Upper lobe of left lung (tissue), 6 donors: ENCODE results near the gene SZT2. TPM values are rescaled to one million over a fixed set of nuclear protein-coding genes. Genes with fewer than 3 reads are reported as not detected.
A peak's percentile ranks its signal among the peaks of the same experiment; 100 is the strongest.
"Not testable (repeated sequence)": the region's sequence is repeated elsewhere in the genome, so short reads cannot be mapped to it uniquely, and the experiment has no call there.

Experiments
- ATAC-seq, 2 donors: fragments of 200-7000 bp; cut with Tn5 transposase; one replicate each; pipeline ENCODE4 v1.9.1; 2022; ENCODE audit warnings: mild to moderate bottlenecking in 2 of 2, moderate library complexity in 2 of 2; ENCODE audit not compliant: low FRiP score in 2 of 2
- DNase-seq, 2 donors: peaks; one replicate each; pipeline ENCODE4 v3.0.0-alpha.2; 2019 to 2020
- H3K27ac ChIP-seq, 4 donors: fragments of 200-600 bp; sonication (generic); one replicate each; pipeline ENCODE4 v1.5.1; 2016 to 2019
- H3K27me3 ChIP-seq, 4 donors: fragments of 200-600 bp; sonication (generic); one replicate each; pipeline ENCODE4 v1.5.1; 2017 to 2019
- H3K36me3 ChIP-seq, 4 donors: fragments of 200-600 bp; sonication (generic); one replicate each; pipeline ENCODE4 v1.5.1; 2016 to 2019
- H3K4me1 ChIP-seq, 4 donors: fragments of 200-600 bp; sonication (generic); one replicate each; pipeline ENCODE4 v1.5.1; 2018 to 2019
- H3K4me3 ChIP-seq, 4 donors: fragments of 200-600 bp; sonication (generic); one replicate each; pipeline ENCODE4 v1.5.1; 2017 to 2019; ENCODE audit warnings: mild to moderate bottlenecking in 2 of 4, moderate library complexity in 1 of 4
- H3K9me3 ChIP-seq, 4 donors: fragments of 200-600 bp; sonication (generic); one replicate each; pipeline ENCODE4 v1.5.1; 2018 to 2019
- EP300 ChIP-seq, 4 donors: sonication (generic); formaldehyde crosslinking; IDR thresholded peaks; one replicate each; pipeline ENCODE4 v1.5.1; 2017; ENCODE audit warnings: antibody characterized with exemption in 4 of 4, control low read depth in 2 of 4
- POLR2A ChIP-seq, 4 donors: fragments of 450-650 bp; IDR thresholded peaks; one replicate each; pipeline ENCODE4 v1.5.1; 2016 to 2017; ENCODE audit warnings: antibody characterized with exemption in 4 of 4, mild to moderate bottlenecking in 2 of 4
- POLR2AphosphoS5 ChIP-seq, 2 donors: sonication (generic); formaldehyde crosslinking; IDR thresholded peaks; one replicate each; pipeline ENCODE4 v1.5.1; 2017; ENCODE audit warnings: antibody characterized with exemption in 2 of 2
- WGBS, 2 donors: methylation state at CpG; one replicate each; pipeline ENCODE4 v1.1.5; 2017 to 2018; 5-methylcytosine and 5-hydroxymethylcytosine counted together
- total RNA-seq, 6 donors: library from RNA; depleted of rRNA in 4 of 6; stranded (reverse); fragments of >200 nt in 4 of 6; gene quantifications; one replicate each; pipeline versions ENCODE4 v1.1.0 to v1.2.1, GENCODE V29; 2016 to 2021
- TF ChIP-seq, protein P1 (sequence below), 6 experiments: fragments of 450-650 bp in 4 of 6; fragments of 200-600 bp in 2 of 6; sonication (generic) in 2 of 6; IDR thresholded peaks; one replicate each; pipeline ENCODE4 v1.5.1; 2016 to 2019; ENCODE audit warnings: antibody characterized with exemption in 6 of 6
- donor health status: DM: no; HTN: no; CAD: no; lungs with moderate emphysema.
- donor health status: DM: no; HTN: yes; CAD: no; lungs with severe emphysema.

The SZT2 gene
- total RNA-seq, 6 donors from 2014 or later: 33.3 to 184 (median 57.0) TPM

DNA sequence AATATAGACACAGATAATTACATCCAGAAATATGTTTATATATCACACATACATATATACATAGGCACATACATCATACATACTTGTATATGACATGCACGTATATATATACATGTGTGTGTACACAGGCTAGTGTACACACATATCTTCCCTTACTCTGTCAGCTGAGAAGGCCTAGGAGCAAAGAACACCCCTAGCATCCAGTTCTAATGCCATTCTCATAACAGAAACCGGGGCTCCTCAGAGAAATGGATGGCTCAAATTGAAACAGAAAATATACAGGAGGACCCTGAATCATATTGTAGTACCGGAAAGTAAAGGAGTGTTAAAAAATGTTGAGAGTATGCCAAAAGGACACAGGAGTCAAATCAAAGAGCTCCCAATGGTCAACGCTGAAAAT is 83.8 kb downstream of the SZT2 start:
- peaks cover 0 to 2% (median 0%) of the 10 kb centered on the region in 4 donors for H3K4me1 ChIP-seq
- WGBS, 2 donors: 70 to 78% methylated on average over 4 of the region's 4 CpGs
- no peak overlapping the region for H3K4me3 ChIP-seq
- TF ChIP-seq POLR2AphosphoS5 (IDR thresholded peaks at IDR 0.05) (no peak), POLR2A (IDR thresholded peaks at IDR 0.05) (no peak), EP300 (IDR thresholded peaks at IDR 0.05) (no peak)
- TF ChIP-seq, protein P1, sequence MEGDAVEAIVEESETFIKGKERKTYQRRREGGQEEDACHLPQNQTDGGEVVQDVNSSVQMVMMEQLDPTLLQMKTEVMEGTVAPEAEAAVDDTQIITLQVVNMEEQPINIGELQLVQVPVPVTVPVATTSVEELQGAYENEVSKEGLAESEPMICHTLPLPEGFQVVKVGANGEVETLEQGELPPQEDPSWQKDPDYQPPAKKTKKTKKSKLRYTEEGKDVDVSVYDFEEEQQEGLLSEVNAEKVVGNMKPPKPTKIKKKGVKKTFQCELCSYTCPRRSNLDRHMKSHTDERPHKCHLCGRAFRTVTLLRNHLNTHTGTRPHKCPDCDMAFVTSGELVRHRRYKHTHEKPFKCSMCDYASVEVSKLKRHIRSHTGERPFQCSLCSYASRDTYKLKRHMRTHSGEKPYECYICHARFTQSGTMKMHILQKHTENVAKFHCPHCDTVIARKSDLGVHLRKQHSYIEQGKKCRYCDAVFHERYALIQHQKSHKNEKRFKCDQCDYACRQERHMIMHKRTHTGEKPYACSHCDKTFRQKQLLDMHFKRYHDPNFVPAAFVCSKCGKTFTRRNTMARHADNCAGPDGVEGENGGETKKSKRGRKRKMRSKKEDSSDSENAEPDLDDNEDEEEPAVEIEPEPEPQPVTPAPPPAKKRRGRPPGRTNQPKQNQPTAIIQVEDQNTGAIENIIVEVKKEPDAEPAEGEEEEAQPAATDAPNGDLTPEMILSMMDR (IDR thresholded peaks at IDR 0.05): no peak
- H3K9me3 ChIP-seq: no peaks in the 10 kb centered on the region
- no peak overlapping the region for H3K27ac ChIP-seq
- no peaks in the 10 kb centered on the region for H3K27me3 ChIP-seq
- DNase-seq (no peak), ATAC-seq (no peak)
- no peaks in the 10 kb centered on the region for H3K36me3 ChIP-seq

DNA sequence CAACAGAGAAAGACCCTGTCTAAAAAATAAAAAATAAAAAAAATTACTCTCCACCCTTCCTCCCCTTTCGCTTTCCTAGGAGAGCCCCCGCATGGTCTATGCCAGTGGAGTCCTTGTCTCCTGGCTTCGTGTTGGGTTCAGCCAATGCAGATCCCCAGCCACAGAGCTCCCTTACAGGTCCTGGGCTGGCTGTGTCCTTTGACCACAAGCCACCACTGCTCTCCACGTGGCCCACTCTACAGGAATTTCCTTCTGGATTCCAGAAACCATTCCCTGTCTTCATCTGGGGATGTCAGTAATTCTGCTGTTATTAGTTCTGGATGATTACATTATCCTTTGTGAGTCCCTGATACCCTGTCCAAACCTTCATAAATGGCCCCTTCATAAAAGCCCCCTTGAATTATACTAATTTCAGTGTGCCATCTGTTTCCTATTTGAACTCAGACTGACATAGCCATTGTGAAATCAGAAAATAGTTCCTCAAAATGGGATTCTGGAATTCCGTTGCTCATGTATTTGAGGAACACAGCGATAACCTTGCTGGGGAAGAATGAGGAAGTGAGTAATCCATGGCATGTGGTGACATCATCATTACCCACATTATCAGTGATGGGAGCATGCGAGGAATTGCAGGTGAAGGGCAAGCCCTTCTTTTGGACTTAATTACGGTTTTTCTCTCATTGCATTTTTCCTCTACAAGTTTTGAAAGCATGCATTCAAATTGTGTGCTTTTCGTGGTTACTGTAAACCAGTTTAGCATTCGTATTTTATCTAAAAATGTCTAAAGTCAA is 86.1 kb downstream of the SZT2 start:
- H3K36me3 ChIP-seq, H3K4me3 ChIP-seq, DNase-seq, H3K27me3 ChIP-seq, H3K4me1 ChIP-seq, H3K9me3 ChIP-seq, H3K27ac ChIP-seq: not testable (repeated sequence)
- 50 to 64% methylated on average over 10 of the region's 10 CpGs for WGBS, 2 donors
- ATAC-seq: peak in 1 of 2 donors; percentile 52

DNA sequence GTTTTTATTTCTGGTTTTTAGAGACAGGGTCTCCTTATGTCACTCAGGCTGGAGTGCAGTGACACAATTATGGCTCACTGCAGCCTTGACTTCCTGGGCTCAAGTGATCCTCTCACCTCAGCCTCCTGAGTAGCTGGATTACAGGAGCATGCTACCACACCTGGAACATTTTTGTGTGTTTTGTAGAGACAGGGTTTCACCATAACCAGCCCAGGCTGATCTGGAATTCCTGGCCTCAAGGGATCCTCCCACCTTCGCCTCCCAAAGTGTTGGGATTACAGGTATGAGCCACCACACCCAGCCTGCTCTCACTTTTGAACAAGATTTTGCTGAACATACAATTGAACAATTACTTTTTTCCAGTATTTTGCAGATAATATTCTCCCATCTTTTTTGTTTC is 88.0 kb downstream of the SZT2 start:
- H3K4me3 ChIP-seq: no peak overlapping the region
- no peaks in the 10 kb centered on the region for H3K9me3 ChIP-seq
- no peak for DNase-seq
- ATAC-seq: no peak
- WGBS, 2 donors: 100% methylated on average over 1 of the region's 1 CpG
- H3K4me1 ChIP-seq: peaks cover 0 to 2% (median 0%) of the 10 kb centered on the region in 4 donors
- H3K27ac ChIP-seq: no peak overlapping the region
- H3K27me3 ChIP-seq: no peaks in the 10 kb centered on the region
- no peaks in the 10 kb centered on the region for H3K36me3 ChIP-seq
- TF ChIP-seq POLR2A (IDR thresholded peaks at IDR 0.05): no peak
- no peak for TF ChIP-seq EP300 (IDR thresholded peaks at IDR 0.05)
- no peak for TF ChIP-seq POLR2AphosphoS5 (IDR thresholded peaks at IDR 0.05)
- TF ChIP-seq, protein P1 (IDR thresholded peaks at IDR 0.05): no peak

DNA sequence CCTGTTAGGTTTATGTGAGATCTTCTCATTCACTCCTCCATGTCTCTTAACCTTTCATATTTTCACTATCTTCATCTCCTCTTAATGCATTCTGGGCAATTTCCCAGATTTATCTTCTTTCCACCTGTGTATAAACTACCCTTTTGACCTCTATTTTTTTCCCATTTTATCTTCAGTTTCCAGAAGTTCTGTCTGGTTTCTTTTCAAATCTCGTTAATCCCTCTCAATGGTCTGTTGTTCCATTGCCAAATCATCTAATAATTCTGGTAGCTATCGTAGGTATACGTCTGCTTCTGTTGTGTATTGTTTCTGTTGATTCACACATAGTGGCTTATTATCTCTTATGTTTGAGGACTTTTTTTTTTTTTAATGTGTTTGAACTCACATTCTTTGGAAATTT is 89.7 kb downstream of the SZT2 start:
- DNase-seq (no peak), ATAC-seq (no peak)
- H3K36me3 ChIP-seq: no peaks in the 10 kb centered on the region
- peaks cover 0 to 2% (median 0%) of the 10 kb centered on the region in 4 donors for H3K4me1 ChIP-seq
- TF ChIP-seq POLR2A (IDR thresholded peaks at IDR 0.05) (no peak), EP300 (IDR thresholded peaks at IDR 0.05) (no peak), POLR2AphosphoS5 (IDR thresholded peaks at IDR 0.05) (no peak)
- TF ChIP-seq, protein P1 (IDR thresholded peaks at IDR 0.05): no peak
- no peaks in the 10 kb centered on the region for H3K27me3 ChIP-seq
- H3K4me3 ChIP-seq: no peak overlapping the region
- no peaks in the 10 kb centered on the region for H3K9me3 ChIP-seq
- 70 to 83% methylated on average over 3 of the region's 3 CpGs for WGBS, 2 donors
- H3K27ac ChIP-seq: no peak overlapping the region

DNA sequence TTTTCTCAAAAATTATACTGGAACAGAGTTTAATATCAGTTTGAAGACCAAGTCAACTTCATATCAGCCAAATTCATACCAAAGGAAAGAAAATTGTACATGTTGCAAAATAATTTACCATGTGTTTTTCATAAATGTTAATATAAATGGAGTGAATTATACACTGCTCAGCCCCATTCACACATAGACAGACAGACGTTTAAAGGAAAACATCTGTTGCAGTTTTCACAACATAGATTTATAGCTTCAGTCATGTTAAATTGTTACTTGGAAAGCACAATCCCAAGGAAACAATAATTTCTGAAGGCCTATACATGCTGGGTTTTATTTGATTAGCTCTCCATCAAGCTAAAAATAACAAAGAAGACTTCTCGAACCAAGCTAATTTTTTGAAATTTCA is 91.8 kb downstream of the SZT2 start:
- ATAC-seq: no peak

More for the DNA sequence above, 91.8 kb downstream of the SZT2 start:
- H3K36me3 ChIP-seq: no peaks in the 10 kb centered on the region
- H3K9me3 ChIP-seq: no peaks in the 10 kb centered on the region
- WGBS, 2 donors: 61 to 74% methylated on average over 2 of the region's 2 CpGs
- H3K27ac ChIP-seq: no peak overlapping the region
- H3K27me3 ChIP-seq: no peaks in the 10 kb centered on the region
- TF ChIP-seq POLR2A (IDR thresholded peaks at IDR 0.05) (no peak), EP300 (IDR thresholded peaks at IDR 0.05) (no peak), POLR2AphosphoS5 (IDR thresholded peaks at IDR 0.05) (no peak)
- TF ChIP-seq, protein P1 (IDR thresholded peaks at IDR 0.05): no peak
- no peak overlapping the region for H3K4me3 ChIP-seq
- no peaks in the 10 kb centered on the region for H3K4me1 ChIP-seq
- DNase-seq: no peak
